Measurements from ENCODE around the gene KRTAP19-1. TPM values are rescaled to one million over a fixed set of nuclear protein-coding genes. Genes with fewer than 3 reads are reported as not detected.

KRTAP19-1 gene
- polyA plus RNA-seq (not detected in 2 replicates), polyA minus RNA-seq (not detected in 2 replicates)

DNA sequence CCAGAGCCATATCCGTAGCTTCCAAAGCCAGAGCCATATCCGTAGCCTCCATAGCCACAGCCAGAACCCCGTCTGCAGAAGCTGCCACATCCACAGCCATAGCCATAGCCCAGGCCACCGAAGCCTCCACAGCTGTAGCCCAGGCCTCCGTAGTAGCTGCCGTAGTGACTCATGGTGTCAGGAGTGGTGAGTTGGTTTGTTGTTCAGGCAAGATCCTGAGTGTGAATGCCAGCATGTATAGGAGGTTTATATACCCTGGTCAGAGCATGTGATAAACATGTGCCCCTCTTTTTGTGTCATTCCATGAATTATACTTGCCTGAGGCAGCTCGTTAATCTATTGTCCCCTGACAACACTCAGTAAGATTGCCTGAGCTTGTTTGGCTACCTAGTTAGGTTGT is at the start of gene KRTAP19-1:
KRTAP19-1 (minus strand) TSS at position 223 of the 400 bp plus-strand sequence; CDS start at position 173, 50 bp downstream.
- Histone ChIP-seq H3K27ac (ENCODE audit: low read length) (no peak within 1 kb of the TSS), H3K27me3 (ENCODE audit: insufficient read depth, low read depth, low read length) (no peaks in the 10 kb centered on the region), H3K9me3 (ENCODE audit: low read length) (no peaks in the 10 kb centered on the region), H3K36me3 (ENCODE audit: insufficient read depth, low read length) (no peaks in the 10 kb centered on the region), H3K79me2 (replicated peaks; ENCODE audit: insufficient read depth, low read length) (no peaks in the 10 kb centered on the region), H4K20me1 (ENCODE audit: insufficient read depth) (no peaks in the 10 kb centered on the region), H2AFZ (ENCODE audit: low read depth, low read length) (no peak within 1 kb of the TSS), H3K9ac (ENCODE audit: low read length) (no peak within 1 kb of the TSS), H3K4me2 (ENCODE audit: low read length) (no peak within 1 kb of the TSS), H3K4me3 (ENCODE audit: low read length) (no peak within 1 kb of the TSS), H3F3A (ENCODE audit: insufficient read depth, low read length, poor library complexity, severe bottlenecking) (no peaks in the 10 kb centered on the region), H3K9me2 (ENCODE audit: insufficient read depth, low read length) (no peaks in the 10 kb centered on the region)
- TF ChIP-seq, protein P1, sequence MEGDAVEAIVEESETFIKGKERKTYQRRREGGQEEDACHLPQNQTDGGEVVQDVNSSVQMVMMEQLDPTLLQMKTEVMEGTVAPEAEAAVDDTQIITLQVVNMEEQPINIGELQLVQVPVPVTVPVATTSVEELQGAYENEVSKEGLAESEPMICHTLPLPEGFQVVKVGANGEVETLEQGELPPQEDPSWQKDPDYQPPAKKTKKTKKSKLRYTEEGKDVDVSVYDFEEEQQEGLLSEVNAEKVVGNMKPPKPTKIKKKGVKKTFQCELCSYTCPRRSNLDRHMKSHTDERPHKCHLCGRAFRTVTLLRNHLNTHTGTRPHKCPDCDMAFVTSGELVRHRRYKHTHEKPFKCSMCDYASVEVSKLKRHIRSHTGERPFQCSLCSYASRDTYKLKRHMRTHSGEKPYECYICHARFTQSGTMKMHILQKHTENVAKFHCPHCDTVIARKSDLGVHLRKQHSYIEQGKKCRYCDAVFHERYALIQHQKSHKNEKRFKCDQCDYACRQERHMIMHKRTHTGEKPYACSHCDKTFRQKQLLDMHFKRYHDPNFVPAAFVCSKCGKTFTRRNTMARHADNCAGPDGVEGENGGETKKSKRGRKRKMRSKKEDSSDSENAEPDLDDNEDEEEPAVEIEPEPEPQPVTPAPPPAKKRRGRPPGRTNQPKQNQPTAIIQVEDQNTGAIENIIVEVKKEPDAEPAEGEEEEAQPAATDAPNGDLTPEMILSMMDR (IDR thresholded peaks at IDR 0.05; ENCODE audit: poor library complexity, severe bottlenecking): no peak
- TF ChIP-seq, protein P2, sequence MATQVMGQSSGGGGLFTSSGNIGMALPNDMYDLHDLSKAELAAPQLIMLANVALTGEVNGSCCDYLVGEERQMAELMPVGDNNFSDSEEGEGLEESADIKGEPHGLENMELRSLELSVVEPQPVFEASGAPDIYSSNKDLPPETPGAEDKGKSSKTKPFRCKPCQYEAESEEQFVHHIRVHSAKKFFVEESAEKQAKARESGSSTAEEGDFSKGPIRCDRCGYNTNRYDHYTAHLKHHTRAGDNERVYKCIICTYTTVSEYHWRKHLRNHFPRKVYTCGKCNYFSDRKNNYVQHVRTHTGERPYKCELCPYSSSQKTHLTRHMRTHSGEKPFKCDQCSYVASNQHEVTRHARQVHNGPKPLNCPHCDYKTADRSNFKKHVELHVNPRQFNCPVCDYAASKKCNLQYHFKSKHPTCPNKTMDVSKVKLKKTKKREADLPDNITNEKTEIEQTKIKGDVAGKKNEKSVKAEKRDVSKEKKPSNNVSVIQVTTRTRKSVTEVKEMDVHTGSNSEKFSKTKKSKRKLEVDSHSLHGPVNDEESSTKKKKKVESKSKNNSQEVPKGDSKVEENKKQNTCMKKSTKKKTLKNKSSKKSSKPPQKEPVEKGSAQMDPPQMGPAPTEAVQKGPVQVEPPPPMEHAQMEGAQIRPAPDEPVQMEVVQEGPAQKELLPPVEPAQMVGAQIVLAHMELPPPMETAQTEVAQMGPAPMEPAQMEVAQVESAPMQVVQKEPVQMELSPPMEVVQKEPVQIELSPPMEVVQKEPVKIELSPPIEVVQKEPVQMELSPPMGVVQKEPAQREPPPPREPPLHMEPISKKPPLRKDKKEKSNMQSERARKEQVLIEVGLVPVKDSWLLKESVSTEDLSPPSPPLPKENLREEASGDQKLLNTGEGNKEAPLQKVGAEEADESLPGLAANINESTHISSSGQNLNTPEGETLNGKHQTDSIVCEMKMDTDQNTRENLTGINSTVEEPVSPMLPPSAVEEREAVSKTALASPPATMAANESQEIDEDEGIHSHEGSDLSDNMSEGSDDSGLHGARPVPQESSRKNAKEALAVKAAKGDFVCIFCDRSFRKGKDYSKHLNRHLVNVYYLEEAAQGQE (IDR thresholded peaks at IDR 0.05; ENCODE audit: borderline replicate concordance): no peak
- no peak for TF ChIP-seq SMC3 (conservative IDR thresholded peaks at IDR 0.05; ENCODE audit: poor library complexity)
- TF ChIP-seq TAF1 (IDR thresholded peaks at IDR 0.05; ENCODE audit: low read depth): no peak
- no peak for TF ChIP-seq MXI1 (conservative IDR thresholded peaks at IDR 0.05; ENCODE audit: poor library complexity, severe bottlenecking)
- no peak for TF ChIP-seq EP300 (conservative IDR thresholded peaks at IDR 0.05; ENCODE audit: poor library complexity, severe bottlenecking)
- no peak for TF ChIP-seq POLR2AphosphoS5 (IDR thresholded peaks at IDR 0.05)
- TF ChIP-seq EZH2 (IDR thresholded peaks at IDR 0.05; ENCODE audit: borderline replicate concordance, insufficient read depth, low read length, poor library complexity, severe bottlenecking): no peak
- no peak for TF ChIP-seq RAD21 (conservative IDR thresholded peaks at IDR 0.05)

DNA sequence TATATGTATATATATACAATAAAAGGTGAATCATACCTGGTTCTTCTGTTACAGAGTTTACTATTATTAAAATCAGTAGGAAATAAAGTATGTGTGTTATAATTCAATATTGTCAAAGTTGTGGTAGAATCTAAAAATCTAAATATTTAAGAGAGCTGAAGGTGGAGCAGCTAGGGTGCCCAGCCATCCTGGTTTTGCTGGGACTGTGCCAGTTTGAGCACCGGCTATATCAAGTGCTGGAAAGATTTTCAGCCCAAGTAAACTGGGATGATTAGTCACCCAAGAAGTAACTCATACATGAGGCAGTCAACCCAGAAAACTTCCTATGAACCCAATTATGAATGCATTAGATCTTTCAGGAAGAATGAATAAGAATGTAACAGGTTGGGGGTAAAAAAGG is 38.7 kb upstream of the KRTAP19-1 start:
- no peak overlapping the region for H2AFZ ChIP-seq (ENCODE audit: low read depth, low read length)
- no peak overlapping the region for H3K27ac ChIP-seq (ENCODE audit: low read length)
- no peaks in the 10 kb centered on the region for H3K79me2 ChIP-seq (replicated peaks; ENCODE audit: insufficient read depth, low read length)
- H3K4me3 ChIP-seq (ENCODE audit: low read length): no peak overlapping the region
- H3K36me3 ChIP-seq (ENCODE audit: insufficient read depth, low read length): no peaks in the 10 kb centered on the region
- TF ChIP-seq EP300 (conservative IDR thresholded peaks at IDR 0.05; ENCODE audit: poor library complexity, severe bottlenecking): no peak
- TF ChIP-seq, protein P2 (IDR thresholded peaks at IDR 0.05; ENCODE audit: borderline replicate concordance): no peak
- TF ChIP-seq RAD21 (conservative IDR thresholded peaks at IDR 0.05): no peak
- TF ChIP-seq, protein P1 (IDR thresholded peaks at IDR 0.05; ENCODE audit: poor library complexity, severe bottlenecking): no peak
- no peak for TF ChIP-seq EZH2 (IDR thresholded peaks at IDR 0.05; ENCODE audit: borderline replicate concordance, insufficient read depth, low read length, poor library complexity, severe bottlenecking)
- no peak for TF ChIP-seq TAF1 (IDR thresholded peaks at IDR 0.05; ENCODE audit: low read depth)
- H3K9ac ChIP-seq (ENCODE audit: low read length): no peak overlapping the region
- H3K9me3 ChIP-seq (ENCODE audit: low read length): no peaks in the 10 kb centered on the region
- H3K4me2 ChIP-seq (ENCODE audit: low read length): no peak overlapping the region
- no peaks in the 10 kb centered on the region for H4K20me1 ChIP-seq (ENCODE audit: insufficient read depth)
- H3F3A ChIP-seq (ENCODE audit: insufficient read depth, low read length, poor library complexity, severe bottlenecking): no peaks in the 10 kb centered on the region
- H3K9me2 ChIP-seq (ENCODE audit: insufficient read depth, low read length): no peaks in the 10 kb centered on the region
- H3K27me3 ChIP-seq (ENCODE audit: insufficient read depth, low read depth, low read length): no peaks in the 10 kb centered on the region
